ENCODE measurements around the gene PCGF3. TPM values are rescaled to one million over a fixed set of nuclear protein-coding genes. Genes with fewer than 3 reads are reported as not detected.

Gene PCGF3
- total RNA-seq, 3 donors from 2014 or later: 45.5 to 66.9 (median 56.7) TPM

- ATAC-seq (peak; percentile 82), DNase-seq (peak; percentile 89 to 96 (median 90))
- H3K4me1 ChIP-seq (ENCODE audit: low read depth): peaks cover 49% of the 10 kb centered on the region
- TF ChIP-seq, protein P1, sequence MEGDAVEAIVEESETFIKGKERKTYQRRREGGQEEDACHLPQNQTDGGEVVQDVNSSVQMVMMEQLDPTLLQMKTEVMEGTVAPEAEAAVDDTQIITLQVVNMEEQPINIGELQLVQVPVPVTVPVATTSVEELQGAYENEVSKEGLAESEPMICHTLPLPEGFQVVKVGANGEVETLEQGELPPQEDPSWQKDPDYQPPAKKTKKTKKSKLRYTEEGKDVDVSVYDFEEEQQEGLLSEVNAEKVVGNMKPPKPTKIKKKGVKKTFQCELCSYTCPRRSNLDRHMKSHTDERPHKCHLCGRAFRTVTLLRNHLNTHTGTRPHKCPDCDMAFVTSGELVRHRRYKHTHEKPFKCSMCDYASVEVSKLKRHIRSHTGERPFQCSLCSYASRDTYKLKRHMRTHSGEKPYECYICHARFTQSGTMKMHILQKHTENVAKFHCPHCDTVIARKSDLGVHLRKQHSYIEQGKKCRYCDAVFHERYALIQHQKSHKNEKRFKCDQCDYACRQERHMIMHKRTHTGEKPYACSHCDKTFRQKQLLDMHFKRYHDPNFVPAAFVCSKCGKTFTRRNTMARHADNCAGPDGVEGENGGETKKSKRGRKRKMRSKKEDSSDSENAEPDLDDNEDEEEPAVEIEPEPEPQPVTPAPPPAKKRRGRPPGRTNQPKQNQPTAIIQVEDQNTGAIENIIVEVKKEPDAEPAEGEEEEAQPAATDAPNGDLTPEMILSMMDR (IDR thresholded peaks at IDR 0.05): no peak
- no peaks in the 10 kb centered on the region for H3K9me3 ChIP-seq
- H3K36me3 ChIP-seq (ENCODE audit: low read depth): no peaks in the 10 kb centered on the region
- no peak overlapping the region for H3K4me3 ChIP-seq
- intact Hi-C loops (cut with DNase I, micrococcal nuclease): no loop called here
Measured at GRCh38 chr4:687048-687970, 18.3 kb upstream of the PCGF3 start.

DNA sequence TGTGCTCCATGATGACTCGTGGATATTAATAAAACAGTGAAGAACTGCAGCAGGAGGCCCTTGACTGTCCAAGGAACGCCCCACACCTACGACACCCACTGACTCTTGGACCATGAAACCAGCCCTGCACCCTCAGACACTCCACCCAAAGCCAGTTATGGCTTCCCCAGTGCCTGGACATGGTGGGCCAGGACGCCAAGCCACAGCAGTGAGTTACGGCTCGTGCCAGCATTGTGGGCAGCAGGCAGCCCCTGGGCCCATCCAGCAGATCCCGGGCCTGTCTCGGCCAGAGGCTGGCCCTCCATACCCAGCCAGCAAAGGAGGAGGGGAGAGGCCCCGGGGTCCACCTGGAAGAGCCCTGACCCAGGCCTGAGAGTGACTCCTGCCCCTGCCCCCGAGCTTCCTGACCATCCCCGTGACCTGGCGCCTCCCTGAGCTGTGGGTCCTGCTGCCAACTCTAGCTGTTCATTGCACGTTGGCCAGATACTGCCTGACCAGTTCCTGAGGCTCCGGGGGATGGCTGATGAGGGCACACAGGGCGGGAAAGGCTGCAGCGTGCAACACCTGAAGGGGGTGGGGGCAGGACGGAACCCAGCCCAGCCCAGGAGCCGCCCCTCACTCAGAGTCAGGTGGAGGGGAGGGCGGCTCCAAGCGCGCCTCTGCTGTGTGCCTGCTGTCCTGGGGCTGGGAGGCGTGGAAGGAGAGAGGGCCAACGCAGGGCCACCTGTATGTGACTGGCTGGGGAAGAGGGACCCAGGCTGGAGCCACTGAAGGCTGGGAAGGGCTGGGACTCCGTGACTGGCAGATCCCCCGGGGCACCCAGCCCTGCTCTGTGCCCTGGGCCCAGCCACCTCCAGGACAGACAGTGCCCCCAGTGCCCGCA is 17.4 kb upstream of the PCGF3 start:
- intact Hi-C loops (cut with DNase I, micrococcal nuclease): no loop called here
- DNase-seq: peak; percentile 34 to 68 (median 57)
- Histone ChIP-seq H3K9me3 (no peaks in the 10 kb centered on the region), H3K36me3 (ENCODE audit: low read depth) (no peaks in the 10 kb centered on the region), H3K4me3 (no peak overlapping the region), H3K4me1 (ENCODE audit: low read depth) (peaks cover 41% of the 10 kb centered on the region)
- ATAC-seq: peak; percentile 44
- TF ChIP-seq, protein P1 (IDR thresholded peaks at IDR 0.05): no peak

GRCh38 chr4:688854-689681 is 16.6 kb upstream of the PCGF3 start, which contains the start of gene SLC49A3:
TSS of gene SLC49A3 (minus strand) at chr4:689151. CDS start at chr4:689127, 24 bp downstream.
- H3K9me3 ChIP-seq: no peaks in the 10 kb centered on the region
- ATAC-seq (peak; percentile 42), DNase-seq (peak; percentile 44 to 63 (median 61))
- TF ChIP-seq, protein P1 (IDR thresholded peaks at IDR 0.05): no peak
- intact Hi-C loops (cut with DNase I, micrococcal nuclease): no loop called here
- H3K4me1 ChIP-seq (ENCODE audit: low read depth): peaks cover 33% of the 10 kb centered on the region
- no peaks in the 10 kb centered on the region for H3K36me3 ChIP-seq (ENCODE audit: low read depth)
- no peak within 1 kb of the TSS for H3K4me3 ChIP-seq

DNA sequence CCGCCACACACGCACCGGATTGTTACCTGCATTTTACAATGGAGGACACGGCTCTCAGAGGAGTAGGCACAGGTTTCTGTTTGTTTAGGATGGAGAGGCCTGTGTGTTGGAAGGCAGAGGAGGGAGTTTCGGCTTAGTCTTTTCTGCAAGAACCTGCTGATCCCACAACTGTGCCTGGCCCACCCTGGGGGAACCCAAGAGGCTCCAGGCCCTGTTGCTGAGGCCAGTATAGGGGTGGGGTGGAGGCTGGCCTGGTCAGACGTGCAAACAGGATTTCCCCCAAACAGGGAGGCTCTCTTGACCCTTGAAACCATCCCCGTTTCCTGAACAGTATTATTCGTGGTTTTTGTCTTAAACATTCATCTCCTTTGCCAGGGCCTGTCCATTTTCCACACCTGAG is 15.9 kb upstream of the PCGF3 start:
- peaks cover 32% of the 10 kb centered on the region for H3K4me1 ChIP-seq (ENCODE audit: low read depth)
- TF ChIP-seq, protein P1 (IDR thresholded peaks at IDR 0.05): no peak
- intact Hi-C loops (cut with DNase I, micrococcal nuclease): no loop called here

More for the DNA sequence above, 15.9 kb upstream of the PCGF3 start:
- ATAC-seq (no peak), DNase-seq (no peak)
- Histone ChIP-seq H3K4me3 (no peak overlapping the region), H3K36me3 (ENCODE audit: low read depth) (no peaks in the 10 kb centered on the region), H3K9me3 (no peaks in the 10 kb centered on the region)
